Kidney epithelial cell (primary cell): ENCODE results near the gene PGAM2. TPM values are rescaled to one million over a fixed set of nuclear protein-coding genes. Genes with fewer than 3 reads are reported as not detected.

Experiments
- DNase-seq: peaks from one replicate; pipeline ENCODE4 v3.0.0-alpha.2; 2010; ENCODE audit warnings: low read depth
- H3K27me3 ChIP-seq: 2 replicates; pipeline ENCODE4 v1.6.0; 2011; ENCODE audit warnings: low read length; ENCODE audit not compliant: control insufficient read depth, insufficient read depth
- H3K36me3 ChIP-seq: 2 replicates; pipeline ENCODE4 v1.5.1; 2011; ENCODE audit warnings: low read length; ENCODE audit not compliant: control insufficient read depth, insufficient read depth
- H3K4me3 ChIP-seq: 2 replicates; pipeline ENCODE4 v1.5.1; 2011; ENCODE audit warnings: low read depth, mild to moderate bottlenecking, control low read depth, low read length
- total RNA-seq: library from RNA; depleted of rRNA; stranded (reverse); fragments of >200 nt; gene quantifications from 2 replicates; pipeline ENCODE4 v1.2.3, GENCODE V29; 2015
- TF ChIP-seq, protein P1 (sequence below): IDR thresholded peaks from 2 replicates; pipeline ENCODE4 v1.5.1; 2011; ENCODE audit warnings: mild to moderate bottlenecking, moderate library complexity, low read length, control low read depth, inconsistent platforms; ENCODE audit not compliant: insufficient read depth, poor library complexity, severe bottlenecking

Gene PGAM2
- total RNA-seq, 1 donor from 2014 or later, result not detected

DNA sequence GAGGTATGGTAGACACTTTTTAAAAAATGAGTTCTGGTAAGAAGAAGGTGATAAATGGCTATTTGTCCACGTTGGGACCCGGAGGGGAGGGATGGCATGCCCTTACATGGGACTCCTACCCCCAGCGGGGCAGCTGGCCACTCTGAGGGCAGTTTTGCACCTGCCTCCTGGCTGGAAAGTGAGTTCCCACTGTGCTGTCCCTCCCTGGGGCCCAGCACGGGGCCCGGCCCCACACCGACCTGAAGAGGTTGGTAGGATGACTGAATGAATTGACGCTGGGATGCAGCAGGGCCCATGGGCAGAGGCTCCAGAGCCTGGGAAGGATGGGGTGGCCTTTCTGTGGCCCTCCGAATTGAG lies 38.2 kb upstream of the PGAM2 start:
- Histone ChIP-seq H3K36me3 (peaks cover 4% of the 10 kb centered on the region), H3K27me3 (no peaks in the 10 kb centered on the region), H3K4me3 (no peak overlapping the region)
- no peak for DNase-seq
- TF ChIP-seq, protein P1, sequence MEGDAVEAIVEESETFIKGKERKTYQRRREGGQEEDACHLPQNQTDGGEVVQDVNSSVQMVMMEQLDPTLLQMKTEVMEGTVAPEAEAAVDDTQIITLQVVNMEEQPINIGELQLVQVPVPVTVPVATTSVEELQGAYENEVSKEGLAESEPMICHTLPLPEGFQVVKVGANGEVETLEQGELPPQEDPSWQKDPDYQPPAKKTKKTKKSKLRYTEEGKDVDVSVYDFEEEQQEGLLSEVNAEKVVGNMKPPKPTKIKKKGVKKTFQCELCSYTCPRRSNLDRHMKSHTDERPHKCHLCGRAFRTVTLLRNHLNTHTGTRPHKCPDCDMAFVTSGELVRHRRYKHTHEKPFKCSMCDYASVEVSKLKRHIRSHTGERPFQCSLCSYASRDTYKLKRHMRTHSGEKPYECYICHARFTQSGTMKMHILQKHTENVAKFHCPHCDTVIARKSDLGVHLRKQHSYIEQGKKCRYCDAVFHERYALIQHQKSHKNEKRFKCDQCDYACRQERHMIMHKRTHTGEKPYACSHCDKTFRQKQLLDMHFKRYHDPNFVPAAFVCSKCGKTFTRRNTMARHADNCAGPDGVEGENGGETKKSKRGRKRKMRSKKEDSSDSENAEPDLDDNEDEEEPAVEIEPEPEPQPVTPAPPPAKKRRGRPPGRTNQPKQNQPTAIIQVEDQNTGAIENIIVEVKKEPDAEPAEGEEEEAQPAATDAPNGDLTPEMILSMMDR, result no peak

DNA sequence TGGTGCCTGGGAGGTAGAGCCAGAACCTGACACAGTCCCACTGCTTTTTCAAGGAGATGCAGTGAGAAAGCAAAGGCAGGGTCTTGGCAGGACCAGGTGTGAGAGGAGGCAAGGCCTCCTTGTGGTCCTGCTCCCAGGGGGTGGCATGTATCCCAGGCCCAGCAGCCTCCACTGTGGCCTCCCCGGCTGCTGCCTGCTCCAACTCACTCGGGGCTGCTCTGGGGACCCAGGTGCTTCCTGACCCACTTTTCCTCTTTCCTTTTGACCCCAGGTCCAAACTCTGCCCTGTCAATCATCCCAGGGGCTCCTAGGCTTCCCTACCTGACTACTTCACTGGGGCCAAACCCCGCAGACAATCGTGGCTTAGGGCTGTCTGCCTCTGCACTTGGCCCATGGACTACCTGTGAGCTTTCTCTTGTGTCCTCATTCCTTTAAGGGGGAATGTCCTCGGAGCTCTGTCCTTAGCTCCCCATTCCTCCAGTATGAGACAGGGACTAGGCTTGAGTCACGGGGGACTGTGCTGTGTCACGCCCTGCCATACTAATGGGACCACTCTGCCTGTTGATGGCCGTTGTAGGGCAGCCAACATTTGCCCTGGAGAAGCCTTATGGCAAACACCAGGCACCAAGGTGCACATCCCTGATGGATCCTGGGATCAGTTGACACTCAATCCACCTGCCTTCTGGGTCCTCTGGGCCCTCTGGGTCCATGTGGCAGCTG lies 37.6 kb upstream of the PGAM2 start:
- H3K4me3 ChIP-seq, result no peak overlapping the region
- TF ChIP-seq, protein P1, result no peak
- no peak for DNase-seq
- no peaks in the 10 kb centered on the region for H3K27me3 ChIP-seq
- H3K36me3 ChIP-seq, result peaks cover 2% of the 10 kb centered on the region

DNA sequence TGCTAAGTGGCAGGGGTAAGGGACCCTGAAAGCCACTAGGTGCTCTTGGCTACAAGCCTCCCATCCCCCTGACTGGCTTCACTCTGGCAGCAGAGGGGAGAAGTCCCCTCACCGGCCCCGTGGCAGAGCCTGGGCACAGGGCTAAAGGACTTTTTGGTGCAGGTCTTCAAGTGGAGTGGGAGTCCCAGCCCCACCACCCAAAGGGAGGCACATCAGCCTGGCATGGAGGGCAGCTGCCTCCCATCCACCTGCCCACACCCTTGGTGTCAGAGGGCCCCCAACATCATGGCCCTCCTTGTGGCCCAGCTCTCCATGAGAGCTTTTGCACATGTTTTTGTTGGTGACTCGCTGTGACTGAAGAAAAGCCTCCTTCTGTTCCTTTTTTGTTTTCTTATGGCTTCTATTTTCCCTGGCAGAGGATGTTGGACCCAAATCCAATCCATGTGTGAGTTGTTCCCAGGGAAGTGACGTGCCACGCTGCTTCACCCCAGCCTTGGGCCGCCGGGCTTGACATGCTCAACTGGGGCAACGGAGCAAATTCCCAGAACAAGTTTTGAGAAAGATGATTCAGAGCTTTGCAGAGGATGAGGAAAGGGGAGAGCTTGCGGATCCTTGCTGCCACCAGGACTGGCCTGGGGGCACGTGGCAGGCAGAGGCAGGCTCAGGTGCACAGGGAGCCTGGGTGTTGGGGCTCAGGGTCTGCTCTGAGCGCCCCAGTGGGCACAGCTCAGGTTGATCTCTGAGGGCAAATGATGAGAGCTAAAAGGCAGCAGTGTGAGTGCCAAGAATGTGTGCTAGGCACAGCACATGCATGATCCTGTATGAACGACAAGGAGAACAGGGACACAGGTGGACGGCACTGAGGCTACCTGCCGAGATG lies 36.8 kb upstream of the PGAM2 start:
- TF ChIP-seq, protein P1, result no peak
- Histone ChIP-seq H3K27me3 (no peaks in the 10 kb centered on the region), H3K4me3 (no peak overlapping the region), H3K36me3 (no peaks in the 10 kb centered on the region)
- DNase-seq, result no peak

DNA sequence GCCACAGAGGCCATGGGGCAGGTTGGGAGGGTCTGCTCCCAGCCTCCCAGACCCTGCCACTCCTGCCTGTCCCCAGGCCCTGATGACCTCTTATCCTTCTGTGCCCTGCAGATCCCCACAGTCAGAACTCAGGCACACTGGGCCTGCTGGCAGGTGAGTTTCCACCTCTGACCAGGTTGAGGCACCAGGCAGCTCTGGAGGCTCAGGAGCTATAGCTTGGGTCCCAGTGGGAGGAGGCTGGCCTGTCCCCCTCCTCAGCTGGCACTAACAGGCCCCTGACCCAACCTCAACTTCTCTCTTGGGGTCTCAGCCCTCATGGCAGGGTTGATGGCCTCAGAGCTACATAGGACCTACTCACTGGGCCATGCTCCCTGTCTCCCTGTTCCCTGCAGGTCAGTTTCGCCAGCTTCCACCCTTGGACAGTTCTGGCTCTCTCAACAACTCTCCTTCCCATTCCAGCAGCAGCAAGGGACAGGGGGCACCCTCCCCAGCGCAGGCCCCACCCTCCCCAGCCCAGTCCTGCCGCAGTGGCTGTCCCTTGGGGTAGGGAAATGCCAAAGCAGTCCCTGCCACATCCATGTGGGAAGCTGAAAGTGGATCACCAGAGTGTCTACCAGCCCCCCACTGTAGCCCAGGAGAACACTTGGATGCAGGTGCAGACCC lies 36.1 kb upstream of the PGAM2 start:
- no peak for DNase-seq
- Histone ChIP-seq H3K36me3 (no peaks in the 10 kb centered on the region), H3K27me3 (no peaks in the 10 kb centered on the region), H3K4me3 (no peak overlapping the region)
- TF ChIP-seq, protein P1, result no peak

DNA sequence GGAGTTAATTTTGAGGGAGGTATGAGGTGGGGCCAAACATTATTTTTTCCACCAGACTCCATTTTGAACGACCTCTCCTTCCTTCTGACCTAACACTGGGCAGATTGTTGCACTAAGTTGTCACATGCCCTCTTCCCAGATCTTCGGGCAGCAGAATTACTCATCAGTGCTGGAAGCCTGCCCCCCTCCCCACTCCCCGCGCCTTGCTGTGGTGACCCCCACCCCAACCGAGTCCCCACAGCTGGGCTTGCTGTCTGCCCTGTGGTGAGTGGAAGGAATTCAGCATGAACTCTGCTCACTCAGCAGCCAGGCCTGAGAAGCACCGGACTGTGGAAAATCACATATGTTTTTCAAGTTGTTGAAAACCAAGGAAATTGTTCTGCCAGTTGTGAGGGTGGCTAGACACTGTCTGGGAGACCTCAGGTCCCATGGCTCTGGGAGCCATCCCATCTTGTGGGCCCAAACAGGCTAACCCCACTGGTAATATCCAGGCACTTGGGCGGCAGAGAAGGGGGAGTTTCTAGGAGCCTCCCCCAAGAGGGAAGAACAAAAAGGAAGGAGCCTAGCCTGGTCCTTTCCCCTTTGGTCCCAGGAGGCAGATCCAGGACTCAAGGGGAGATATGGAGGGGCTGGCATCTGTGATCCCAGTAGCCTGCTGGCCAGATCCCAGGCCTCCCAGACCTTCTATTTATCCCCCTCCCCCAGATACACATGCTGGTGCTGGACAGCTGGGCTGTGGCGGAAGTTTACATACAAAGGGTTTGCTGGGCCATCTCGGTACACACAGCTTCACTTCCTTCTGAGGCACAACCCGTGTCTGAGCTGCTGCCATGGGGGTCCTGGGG lies 35.3 kb upstream of the PGAM2 start:
- no peaks in the 10 kb centered on the region for H3K36me3 ChIP-seq
- no peaks in the 10 kb centered on the region for H3K27me3 ChIP-seq
- H3K4me3 ChIP-seq, result no peak overlapping the region
- DNase-seq, result peak; percentile 79
- TF ChIP-seq, protein P1, result no peak
